Activated CD4-positive, CD25-positive, alpha-beta regulatory T cell treated with anti-CD3 and anti-CD28 coated beads, Interleukin-2, amount 50 U/mL, for 72 hours (primary cell): ENCODE data around the gene RHOXF2.

ENCODE experiments used
- DNase-seq: peaks from one replicate; pipeline ENCODE4 v3.0.0; 2021

Gene RHOXF2

DNA sequence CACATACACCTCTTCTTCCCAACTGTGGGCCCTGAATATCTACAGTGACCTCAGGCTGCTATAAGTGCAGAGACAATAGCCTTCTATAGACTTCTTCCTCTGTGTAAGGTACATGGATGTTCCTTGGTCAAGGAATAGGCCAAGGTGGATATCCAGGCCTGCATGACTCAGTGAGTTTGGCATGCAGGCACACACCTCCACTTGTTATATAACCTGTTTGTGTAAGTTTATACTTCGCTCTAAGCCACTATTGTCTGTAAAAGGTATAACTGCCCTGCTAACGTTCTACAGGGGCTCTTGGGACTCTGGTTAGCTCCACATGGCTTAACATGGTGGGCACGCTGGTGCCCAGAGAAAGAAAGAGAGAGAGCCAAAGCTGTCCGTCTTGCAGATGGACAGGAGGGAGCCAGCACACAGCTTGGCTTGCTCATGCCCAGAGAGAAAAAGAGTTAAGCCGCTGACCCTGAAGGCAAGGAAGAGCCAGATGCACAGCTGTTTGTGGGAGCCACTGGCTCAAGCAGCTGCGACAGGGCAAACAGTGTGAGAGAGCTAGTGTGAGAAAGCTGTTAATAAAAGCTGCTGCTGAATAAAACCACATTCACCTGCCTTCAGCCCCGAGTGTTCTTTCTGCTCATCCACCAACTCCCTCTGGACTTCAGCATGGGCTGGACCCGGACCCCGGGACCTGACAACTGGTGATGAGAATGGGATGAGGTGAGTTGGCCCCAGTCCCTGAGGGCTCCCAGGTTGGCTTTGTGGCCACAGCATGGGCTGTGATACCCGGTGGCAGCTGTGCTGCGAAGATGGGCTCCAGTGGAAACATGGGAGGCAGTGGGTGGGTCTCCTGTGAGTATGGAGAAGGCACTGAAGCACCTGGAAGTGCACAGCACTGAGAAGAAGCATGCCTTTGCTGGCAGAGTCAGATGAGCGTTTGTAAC is 47.7 kb downstream of the RHOXF2 start:
- no peak for DNase-seq

DNA sequence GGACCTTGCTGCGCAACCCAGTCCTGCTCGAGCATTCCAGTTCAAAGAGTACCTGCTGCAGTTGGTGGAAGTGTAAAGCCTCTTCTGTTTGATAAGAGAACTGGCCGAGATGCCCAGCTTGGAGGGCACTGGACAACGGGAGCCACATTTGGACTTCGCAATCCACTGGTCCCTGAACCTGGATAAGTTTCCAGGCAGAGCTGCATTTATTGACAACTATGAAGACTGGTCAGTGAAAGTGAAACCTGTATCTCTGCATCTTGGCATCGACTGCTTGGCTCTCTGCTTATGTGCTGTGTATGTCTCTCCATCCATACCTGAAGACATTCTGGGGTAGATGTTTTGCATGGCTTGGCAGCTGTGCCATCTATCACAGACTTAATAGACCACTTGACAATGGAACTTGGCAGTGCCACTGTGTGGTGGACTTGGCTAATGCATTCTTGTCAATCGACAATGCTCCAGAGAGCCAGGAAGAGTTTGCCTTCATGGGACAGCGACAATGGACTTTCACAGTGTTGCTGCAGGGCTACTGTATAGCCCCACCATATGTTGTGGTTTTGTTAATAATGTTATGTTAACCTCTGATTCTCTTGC is 48.7 kb downstream of the RHOXF2 start:
- no peak for DNase-seq

DNA sequence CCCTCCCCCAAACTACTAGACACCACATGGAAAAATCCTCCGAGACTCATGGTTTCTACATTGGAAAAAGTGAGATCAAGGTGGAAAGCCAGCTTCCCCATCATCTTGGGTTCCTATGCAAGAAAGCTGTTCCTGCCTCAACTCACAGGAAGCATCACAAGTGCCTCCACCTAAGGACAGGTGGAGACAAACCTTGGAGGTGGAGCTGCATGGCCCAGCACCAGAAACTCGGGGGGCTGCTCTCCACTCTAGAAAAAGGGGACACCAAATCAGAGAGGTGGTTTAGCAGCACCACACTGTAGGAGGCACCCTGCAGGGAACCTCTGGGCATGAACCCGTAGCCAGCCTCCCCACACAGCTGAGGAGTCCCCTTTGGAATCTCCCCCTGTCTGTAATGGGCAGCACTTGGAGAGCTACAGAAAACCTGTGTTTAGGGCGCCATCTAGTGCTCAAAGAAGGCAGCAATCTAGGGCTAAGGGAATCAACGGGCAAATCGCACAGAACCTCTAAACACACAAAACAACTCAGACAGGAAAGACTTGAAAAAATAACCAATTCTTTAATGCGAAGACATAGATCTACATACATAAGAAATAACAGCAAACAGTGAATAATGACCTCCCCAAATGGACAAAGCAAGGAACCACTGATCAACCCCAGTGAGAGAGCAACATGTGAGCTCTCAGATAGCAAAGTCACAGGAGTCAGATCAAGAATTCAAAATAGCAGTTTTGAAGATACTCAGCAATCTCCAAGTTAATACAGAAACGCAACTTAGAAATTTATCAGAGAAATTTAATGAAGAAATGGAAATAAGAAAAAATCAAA is 55.2 kb downstream of the RHOXF2 start:
- peak; percentile 65 for DNase-seq
